ENCODE measurements around the gene NNMT. TPM values are rescaled to one million over a fixed set of nuclear protein-coding genes. Genes with fewer than 3 reads are reported as not detected.
A peak's percentile ranks its signal among the peaks of the same experiment; 100 is the strongest.

The NNMT gene
- total and polyA plus RNA-seq, 8 donors = 1.2 to 244 (median 1.9) TPM

- ATAC-seq (no peak), DNase-seq (no peak)
- Histone ChIP-seq H3K27ac (peak overlapping the region; percentile 60 to 80), H3K9me3 (no peaks in the 10 kb centered on the region), H3K4me1 (peaks cover 12 to 36% of the 10 kb centered on the region in 2 donors), H3K36me3 (no peaks in the 10 kb centered on the region), H3K4me3 (peak overlapping the region in 1 of 2 donors; percentile 11), H3K27me3 (no peaks in the 10 kb centered on the region)
- intact Hi-C loops (cut with DNase I) = no loop called here
- no peak for TF ChIP-seq CTCF (IDR thresholded peaks at IDR 0.05)
These were observed 4.8 kb upstream of the NNMT start for GRCh38 chr11:114291381-114291780.

GRCh38 chr11:114291842-114292680 lies 4.1 kb upstream of the NNMT start:
- TF ChIP-seq CTCF (IDR thresholded peaks at IDR 0.05) = no peak
- no peaks in the 10 kb centered on the region for H3K9me3 ChIP-seq
- ATAC-seq = no peak
- peaks cover 12 to 36% of the 10 kb centered on the region in 2 donors for H3K4me1 ChIP-seq
- H3K4me3 ChIP-seq = peak overlapping the region in 1 of 2 donors; percentile 11
- H3K27me3 ChIP-seq = no peaks in the 10 kb centered on the region
- intact Hi-C loops (cut with DNase I) = no loop called here
- no peak for DNase-seq
- no peaks in the 10 kb centered on the region for H3K36me3 ChIP-seq
- peak overlapping the region; percentile 60 to 80 for H3K27ac ChIP-seq

DNA sequence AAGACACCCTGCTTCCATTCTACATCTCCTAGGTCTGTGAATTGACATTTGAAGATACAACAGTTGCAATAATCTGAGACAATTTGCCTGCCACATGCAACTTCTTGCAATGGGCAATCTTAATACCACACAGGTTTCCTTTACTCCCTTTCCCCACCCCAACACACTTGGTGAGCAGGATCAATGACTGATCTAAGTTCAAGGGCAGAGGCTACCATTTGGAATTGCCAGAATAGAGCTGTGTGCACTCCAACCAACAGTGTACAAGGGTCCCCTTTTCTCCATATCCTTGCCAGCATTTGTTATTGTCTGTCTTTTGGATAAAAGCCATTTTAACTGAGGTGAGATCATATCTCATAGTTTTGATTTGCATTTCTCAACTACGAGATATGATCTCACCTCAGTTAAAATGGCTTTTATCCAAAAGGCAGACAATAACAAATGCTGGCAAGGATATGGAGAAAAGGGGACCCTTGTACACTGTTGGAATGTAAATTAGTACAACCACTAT lies 2.9 kb upstream of the NNMT start:
- no peak for TF ChIP-seq CTCF (IDR thresholded peaks at IDR 0.05)
- Histone ChIP-seq H3K27me3 (no peaks in the 10 kb centered on the region), H3K4me3 (no peak overlapping the region), H3K4me1 (peaks cover 12 to 36% of the 10 kb centered on the region in 2 donors), H3K36me3 (no peaks in the 10 kb centered on the region), H3K27ac (peak overlapping the region; percentile 60 to 87), H3K9me3 (no peaks in the 10 kb centered on the region)
- ATAC-seq (no peak), DNase-seq (no peak)
- intact Hi-C loops (cut with DNase I) = no loop called here

DNA sequence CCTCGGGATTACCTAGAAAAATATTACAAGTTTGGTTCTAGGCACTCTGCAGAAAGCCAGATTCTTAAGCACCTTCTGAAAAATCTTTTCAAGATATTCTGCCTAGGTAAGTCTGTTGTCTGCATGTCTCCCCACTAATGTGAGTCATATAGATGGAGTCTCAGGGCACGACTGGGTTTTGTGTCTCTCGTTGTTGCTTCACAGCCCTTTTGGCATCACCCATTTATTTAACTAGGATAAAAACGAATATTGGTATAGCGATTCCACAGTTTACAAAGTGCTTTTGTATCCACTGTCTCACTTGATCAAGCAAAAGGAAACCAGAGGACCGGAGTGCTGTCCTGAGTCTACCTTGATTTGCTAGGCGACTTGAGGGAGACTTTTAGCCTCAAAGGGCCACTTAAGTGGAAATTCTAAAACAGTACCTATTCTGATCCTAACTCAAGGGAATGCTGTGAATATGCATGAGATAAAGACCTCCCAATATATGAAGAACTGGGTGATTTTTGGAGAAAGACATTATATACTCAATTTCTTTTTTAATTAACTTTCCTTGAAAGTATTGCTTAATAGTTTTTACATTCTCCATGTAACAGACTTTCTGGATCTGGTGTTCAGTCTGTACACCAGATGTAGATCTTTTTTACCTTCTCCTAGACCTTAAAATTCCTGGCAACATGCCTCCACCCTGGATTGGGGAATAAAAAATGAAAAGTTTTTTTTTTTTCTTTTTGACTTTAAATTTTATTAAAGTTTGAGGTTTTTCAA lies 590 bp downstream of the NNMT start:
- H3K27me3 ChIP-seq = no peaks in the 10 kb centered on the region
- intact Hi-C loops (cut with DNase I) = no loop called here
- H3K9me3 ChIP-seq = peaks cover 0 to 2% of the 10 kb centered on the region in 2 donors
- H3K4me1 ChIP-seq = peaks cover 12 to 25% of the 10 kb centered on the region in 2 donors
- peak overlapping the region; percentile 83 to 87 for H3K27ac ChIP-seq
- DNase-seq (no peak), ATAC-seq (peak; percentile 5)
- peaks cover 0 to 8% of the 10 kb centered on the region in 2 donors for H3K36me3 ChIP-seq
- peak overlapping the region; percentile 10 to 32 for H3K4me3 ChIP-seq
- TF ChIP-seq CTCF (IDR thresholded peaks at IDR 0.05) = no peak

All from left lung (tissue), 10 donors.